Measurements from ENCODE around the gene REPIN1.

GRCh38 chr7:150396851-150397260 lies 28.2 kb downstream of the REPIN1 start:
- TF ChIP-seq RAD21 (IDR thresholded peaks at IDR 0.05; ENCODE audit: low read length) = no peak
- no peak for TF ChIP-seq REST (IDR thresholded peaks at IDR 0.05; ENCODE audit: low read depth, low read length)
- no peak for TF ChIP-seq CTCF (IDR thresholded peaks at IDR 0.05)
- no peak for TF ChIP-seq TAF1 (IDR thresholded peaks at IDR 0.05; ENCODE audit: borderline replicate concordance, low read depth, low read length)
- no peak for TF ChIP-seq POLR2AphosphoS5 (IDR thresholded peaks at IDR 0.05; ENCODE audit: low read depth, low read length)
